ENCODE results near the gene SPIRE1.

SPIRE1 gene

DNA sequence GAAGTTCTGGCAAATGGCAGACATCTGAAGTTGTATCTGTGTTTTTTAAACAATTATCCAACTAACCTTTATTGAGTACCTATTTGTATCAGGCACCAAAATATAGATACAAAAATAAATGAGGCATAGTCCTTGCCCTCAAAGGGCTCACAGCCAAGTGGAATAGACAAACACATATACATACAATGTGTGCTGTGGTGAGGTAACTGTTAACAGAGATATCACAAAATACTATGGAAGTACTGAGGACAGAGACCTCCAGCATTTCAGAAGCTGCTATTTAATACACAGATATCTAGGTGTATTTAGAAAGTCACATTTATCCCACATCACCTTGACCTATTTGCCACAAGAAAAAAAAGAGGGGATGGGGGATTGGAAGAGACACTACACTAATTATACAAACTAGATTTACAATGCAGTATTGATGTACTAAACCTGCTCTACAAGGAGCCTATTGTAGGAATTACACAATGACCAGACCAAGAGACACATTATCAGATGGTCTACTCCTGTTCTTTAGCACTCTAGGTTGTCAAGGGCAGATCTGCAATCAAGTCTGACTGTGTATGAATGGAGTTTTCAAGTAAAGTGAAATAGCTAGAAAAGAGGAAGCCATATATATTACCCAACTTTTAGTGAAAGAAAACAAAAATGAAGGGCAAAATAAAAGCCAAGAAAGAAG is 62.2 kb downstream of the SPIRE1 start:
- TF ChIP-seq, protein P1, sequence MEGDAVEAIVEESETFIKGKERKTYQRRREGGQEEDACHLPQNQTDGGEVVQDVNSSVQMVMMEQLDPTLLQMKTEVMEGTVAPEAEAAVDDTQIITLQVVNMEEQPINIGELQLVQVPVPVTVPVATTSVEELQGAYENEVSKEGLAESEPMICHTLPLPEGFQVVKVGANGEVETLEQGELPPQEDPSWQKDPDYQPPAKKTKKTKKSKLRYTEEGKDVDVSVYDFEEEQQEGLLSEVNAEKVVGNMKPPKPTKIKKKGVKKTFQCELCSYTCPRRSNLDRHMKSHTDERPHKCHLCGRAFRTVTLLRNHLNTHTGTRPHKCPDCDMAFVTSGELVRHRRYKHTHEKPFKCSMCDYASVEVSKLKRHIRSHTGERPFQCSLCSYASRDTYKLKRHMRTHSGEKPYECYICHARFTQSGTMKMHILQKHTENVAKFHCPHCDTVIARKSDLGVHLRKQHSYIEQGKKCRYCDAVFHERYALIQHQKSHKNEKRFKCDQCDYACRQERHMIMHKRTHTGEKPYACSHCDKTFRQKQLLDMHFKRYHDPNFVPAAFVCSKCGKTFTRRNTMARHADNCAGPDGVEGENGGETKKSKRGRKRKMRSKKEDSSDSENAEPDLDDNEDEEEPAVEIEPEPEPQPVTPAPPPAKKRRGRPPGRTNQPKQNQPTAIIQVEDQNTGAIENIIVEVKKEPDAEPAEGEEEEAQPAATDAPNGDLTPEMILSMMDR (IDR thresholded peaks at IDR 0.05): no peak
- Histone ChIP-seq H3K36me3 (no peaks in the 10 kb centered on the region), H3K9me3 (no peaks in the 10 kb centered on the region), H3K27me3 (no peaks in the 10 kb centered on the region), H3K4me1 (peaks cover 0 to 30% (median 22%) of the 10 kb centered on the region in 4 donors), H3K27ac (no peak overlapping the region), H3K4me3 (no peak overlapping the region)
- no peak for DNase-seq
- intact Hi-C loops (cut with DNase I; ENCODE audit: low total_unique reads): no loop called here

DNA sequence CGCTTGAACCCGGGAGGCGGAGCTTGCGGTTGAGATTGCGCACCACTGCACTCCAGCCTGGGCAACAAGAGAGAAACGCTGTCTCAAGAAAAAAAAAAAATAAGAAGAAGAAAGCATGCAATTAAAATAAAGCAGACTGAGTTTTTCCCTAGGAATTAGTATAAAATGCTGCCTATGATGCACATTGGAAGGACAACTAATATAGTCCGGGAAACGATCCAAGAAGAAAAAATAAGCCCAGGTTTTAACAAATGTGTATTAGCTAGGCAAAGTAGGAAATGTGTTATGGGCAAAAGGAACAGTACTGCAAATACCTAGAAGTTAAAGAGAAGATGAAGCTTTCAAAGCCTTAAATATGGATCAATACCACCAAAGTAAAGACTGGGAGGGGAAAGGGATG is 64.0 kb downstream of the SPIRE1 start:
- no peak overlapping the region for H3K27ac ChIP-seq
- H3K4me3 ChIP-seq: no peak overlapping the region
- H3K36me3 ChIP-seq: no peaks in the 10 kb centered on the region
- H3K9me3 ChIP-seq: no peaks in the 10 kb centered on the region
- TF ChIP-seq, protein P1 (IDR thresholded peaks at IDR 0.05): no peak
- no peak for DNase-seq
- H3K4me1 ChIP-seq: peaks cover 0 to 37% (median 16%) of the 10 kb centered on the region in 4 donors
- intact Hi-C loops (cut with DNase I; ENCODE audit: low total_unique reads): no loop called here
- H3K27me3 ChIP-seq: no peaks in the 10 kb centered on the region

DNA sequence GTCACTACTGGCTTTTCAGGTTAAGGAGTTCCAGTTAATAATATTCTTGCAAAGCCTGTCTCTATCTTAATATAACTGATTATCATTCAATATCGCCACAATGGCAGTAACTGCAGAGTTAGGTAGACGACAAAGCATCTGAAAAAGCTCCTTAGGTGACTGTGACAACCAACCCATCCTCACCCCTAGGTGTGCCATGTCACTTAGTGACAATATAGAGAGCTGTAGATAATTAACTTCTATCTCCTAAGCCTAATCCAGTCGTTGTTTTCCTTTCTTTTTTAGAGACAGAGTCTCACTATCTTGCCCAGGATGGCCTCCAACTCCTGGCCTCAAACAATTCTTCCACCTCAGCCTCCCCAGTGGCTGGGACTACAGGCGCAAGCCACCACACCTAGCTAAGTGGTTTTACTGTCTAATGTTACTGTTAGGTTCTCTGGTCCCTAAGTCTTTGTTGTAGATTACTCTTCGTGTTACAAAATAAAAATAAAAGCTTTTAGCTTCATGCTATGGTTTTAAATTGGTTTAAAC is 65.2 kb downstream of the SPIRE1 start:
- no peak for DNase-seq
- intact Hi-C loops (cut with DNase I; ENCODE audit: low total_unique reads): no loop called here
- Histone ChIP-seq H3K36me3 (no peaks in the 10 kb centered on the region), H3K27me3 (no peaks in the 10 kb centered on the region), H3K4me1 (peaks cover 0 to 32% (median 6%) of the 10 kb centered on the region in 4 donors), H3K27ac (no peak overlapping the region), H3K9me3 (no peaks in the 10 kb centered on the region), H3K4me3 (no peak overlapping the region)
- TF ChIP-seq, protein P1 (IDR thresholded peaks at IDR 0.05): no peak

DNA sequence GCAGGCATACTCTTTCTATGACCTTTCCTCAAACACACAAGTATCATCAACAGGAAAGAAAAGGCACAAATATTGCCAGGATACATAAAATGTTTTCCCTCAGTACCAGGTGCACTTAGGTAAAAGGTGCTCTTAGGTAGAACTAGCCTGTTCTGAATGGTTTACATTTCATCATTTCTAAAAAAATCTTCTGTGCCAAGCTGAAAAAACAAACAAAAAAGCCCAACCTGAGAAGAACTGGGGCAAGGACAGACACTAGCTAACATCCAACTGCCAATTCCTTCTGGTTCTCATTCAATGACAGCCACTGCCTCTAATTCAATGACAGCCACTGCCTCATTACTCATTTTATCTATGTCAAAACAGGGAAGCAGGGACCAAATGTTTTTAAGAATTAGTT is 68.5 kb downstream of the SPIRE1 start:
- H3K4me3 ChIP-seq: no peak overlapping the region
- H3K36me3 ChIP-seq: no peaks in the 10 kb centered on the region
- peaks cover 0 to 21% (median 0%) of the 10 kb centered on the region in 4 donors for H3K4me1 ChIP-seq
- H3K27ac ChIP-seq: no peak overlapping the region
- H3K27me3 ChIP-seq: no peaks in the 10 kb centered on the region
- intact Hi-C loops (cut with DNase I; ENCODE audit: low total_unique reads): no loop called here
- no peaks in the 10 kb centered on the region for H3K9me3 ChIP-seq
- TF ChIP-seq, protein P1 (IDR thresholded peaks at IDR 0.05): no peak
- no peak for DNase-seq

DNA sequence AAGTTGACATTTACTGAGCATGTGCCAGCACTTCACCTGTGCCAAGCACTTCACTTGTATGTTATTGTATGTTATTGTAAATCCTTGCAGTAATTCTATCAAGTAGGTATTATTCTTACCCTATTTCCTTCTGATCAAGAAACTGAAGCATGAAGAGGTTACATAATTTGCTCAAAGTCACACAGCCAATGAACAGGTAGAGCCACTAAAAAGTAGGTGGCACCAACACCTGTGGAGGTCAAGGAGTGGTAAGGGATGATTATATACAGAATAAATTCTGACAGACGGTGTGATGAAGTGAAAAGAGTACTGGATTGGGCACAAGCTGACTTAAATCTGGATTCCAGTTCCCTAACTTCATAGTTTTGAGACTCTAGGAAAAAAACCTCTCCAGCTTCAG is 71.0 kb downstream of the SPIRE1 start:
- Histone ChIP-seq H3K27me3 (no peaks in the 10 kb centered on the region), H3K4me3 (no peak overlapping the region), H3K27ac (no peak overlapping the region), H3K36me3 (no peaks in the 10 kb centered on the region), H3K9me3 (no peaks in the 10 kb centered on the region), H3K4me1 (peaks cover 0 to 18% (median 0%) of the 10 kb centered on the region in 4 donors)
- no peak for DNase-seq
- TF ChIP-seq, protein P1 (IDR thresholded peaks at IDR 0.05): no peak
- intact Hi-C loops (cut with DNase I; ENCODE audit: low total_unique reads): no loop called here

Measured in tibial artery (tissue), 4 donors.